IMR-90 (cell line): Measurements from ENCODE around the gene KTI12. TPM values are rescaled to one million over a fixed set of nuclear protein-coding genes. Genes with fewer than 3 reads are reported as not detected.

Experiments used
- ATAC-seq: fragments of 200-7000 bp; cut with Tn5 transposase; 2 replicates; pipeline ENCODE4 v1.9.1; 2020; ENCODE audit warnings: low read depth, mild to moderate bottlenecking, moderate library complexity
- BruUV-seq: library from RNA; stranded (reverse); fragments of 400-500 nt; replicated peaks from 2 replicates; lab custom pipeline; 2021; lab: Mats Ljungman, UMichigan
- CTCF ChIA-PET: fragments of 300-600 bp; formaldehyde crosslinking; extraction: SDS; loops from one replicate; lab custom pipeline; 2021; ENCODE audit warnings: antibody characterized with exemption; lab: Yijun Ruan, JAX
- POLR2A ChIA-PET: fragments of 300-600 bp; sonication (Branson Sonifier 250); formaldehyde crosslinking; loops from one replicate; lab custom pipeline; 2022; ENCODE audit warnings: antibody characterized with exemption; ENCODE audit not compliant: unreplicated experiment; lab: Charles Lee
- DNase-seq: peaks from one replicate; pipeline ENCODE4 v3.0.0; 2013
- H2AFZ ChIP-seq: replicated peaks from 2 replicates; pipeline ENCODE3; 2013; ENCODE audit warnings: low read length, mild to moderate bottlenecking; ENCODE audit not compliant: poor library complexity
- H2AK5ac ChIP-seq: 2 replicates; pipeline ENCODE4 v1.6.1; 2013; ENCODE audit warnings: low read depth, low read length, inconsistent platforms
- H2AK9ac ChIP-seq: replicated peaks from 2 replicates; pipeline ENCODE3; 2013; ENCODE audit warnings: mild to moderate bottlenecking, low read depth, low read length, moderate library complexity; ENCODE audit not compliant: poor library complexity
- H2BK120ac ChIP-seq: 2 replicates; pipeline ENCODE4 v1.6.1; 2013; ENCODE audit warnings: low read depth, low read length, inconsistent platforms
- H2BK15ac ChIP-seq: 3 replicates; pipeline ENCODE4 v1.6.1; 2013; ENCODE audit warnings: low read depth, low read length, inconsistent platforms
- H2BK20ac ChIP-seq: 2 replicates; pipeline ENCODE4 v1.6.1; 2013; ENCODE audit warnings: low read depth, mild to moderate bottlenecking, inconsistent platforms, low read length, moderate library complexity
- H2BK5ac ChIP-seq: 2 replicates; pipeline ENCODE4 v1.6.1; 2013; ENCODE audit warnings: mild to moderate bottlenecking, low read depth, low read length, inconsistent platforms; ENCODE audit not compliant: poor library complexity, severe bottlenecking
- H3K14ac ChIP-seq: replicated peaks from 2 replicates; pipeline ENCODE4 v1.6.1; 2013; ENCODE audit warnings: low read depth, low read length, inconsistent platforms
- H3K18ac ChIP-seq: 2 replicates; pipeline ENCODE4 v1.6.1; 2013; ENCODE audit warnings: low read depth, low read length, control low read depth
- H3K23ac ChIP-seq: 2 replicates; pipeline ENCODE4 v1.6.1; 2013; ENCODE audit warnings: low read depth, low read length, inconsistent platforms
- H3K27ac ChIP-seq: 2 replicates; pipeline ENCODE4 v1.5.1; 2013; ENCODE audit warnings: mild to moderate bottlenecking, control low read depth, low read length; ENCODE audit not compliant: insufficient read depth
- H3K27me3 ChIP-seq: 2 replicates; pipeline ENCODE4 v1.6.1; 2013; ENCODE audit warnings: low read length; ENCODE audit not compliant: control insufficient read depth, insufficient read depth
- H3K36me3 ChIP-seq: 2 replicates; pipeline ENCODE4 v1.6.1; 2013; ENCODE audit warnings: low read length, mixed read lengths; ENCODE audit not compliant: control insufficient read depth, insufficient read depth
- H3K4ac ChIP-seq: 2 replicates; pipeline ENCODE4 v1.6.1; 2013; ENCODE audit warnings: low read depth, low read length, inconsistent platforms
- H3K4me1 ChIP-seq: 2 replicates; pipeline ENCODE4 v1.6.1; 2013; ENCODE audit warnings: low read length, mixed read lengths; ENCODE audit not compliant: control insufficient read depth, insufficient read depth
- H3K4me2 ChIP-seq: 2 replicates; pipeline ENCODE4 v1.6.1; 2013; ENCODE audit warnings: low read depth, mild to moderate bottlenecking, control low read depth, low read length, moderate library complexity
- H3K4me3 ChIP-seq: 2 replicates; pipeline ENCODE4 v1.5.1; 2013; ENCODE audit warnings: low read depth, mild to moderate bottlenecking, control low read depth, low read length, moderate library complexity; ENCODE audit not compliant: insufficient read depth
- H3K56ac ChIP-seq: 2 replicates; pipeline ENCODE4 v1.6.1; 2013; ENCODE audit warnings: low read length, inconsistent platforms; ENCODE audit not compliant: insufficient read depth; ENCODE audit errors: extremely low read depth
- H3K79me1 ChIP-seq, 2 experiments: 2 replicates each; pipeline ENCODE4 v1.6.1; 2013; ENCODE audit warnings: low read length in 2 of 2, inconsistent platforms in 1 of 2, low read depth in 1 of 2
- H3K9ac ChIP-seq: 2 replicates; pipeline ENCODE4 v1.6.1; 2013; ENCODE audit warnings: low read depth, low read length, control low read depth
- H3K9me1 ChIP-seq: 2 replicates; pipeline ENCODE4 v1.6.1; 2013; ENCODE audit warnings: low read length, inconsistent platforms; ENCODE audit not compliant: insufficient read depth
- H3K9me3 ChIP-seq: 2 replicates; pipeline ENCODE4 v1.6.1; 2013; ENCODE audit warnings: low read length; ENCODE audit not compliant: control insufficient read depth, insufficient read depth
- H4K20me1 ChIP-seq: 2 replicates; pipeline ENCODE4 v1.6.1; 2013; ENCODE audit warnings: low read length, inconsistent platforms; ENCODE audit not compliant: insufficient read depth
- H4K5ac ChIP-seq: 2 replicates; pipeline ENCODE4 v1.6.1; 2013; ENCODE audit warnings: mild to moderate bottlenecking, low read depth, low read length, control low read depth
- H4K8ac ChIP-seq, 2 experiments: 2 replicates each; pipeline ENCODE4 v1.6.1; 2013; ENCODE audit warnings: low read depth in 2 of 2, low read length in 2 of 2, control low read depth in 1 of 2, inconsistent platforms in 1 of 2
- H4K91ac ChIP-seq: 2 replicates; pipeline ENCODE4 v1.6.1; 2013; ENCODE audit warnings: low read depth, low read length, inconsistent platforms; ENCODE audit not compliant: insufficient read depth
- CHD1 ChIP-seq: IDR thresholded peaks from 2 replicates; pipeline ENCODE4 v1.6.1; 2012; ENCODE audit warnings: low read depth, low read length, improper control_type of control experiment
- MAZ ChIP-seq: IDR thresholded peaks from 2 replicates; pipeline ENCODE4 v1.6.1; 2012; ENCODE audit warnings: low read depth, mild to moderate bottlenecking, low read length, improper control_type of control experiment, moderate library complexity, borderline replicate concordance
- MXI1 ChIP-seq: IDR thresholded peaks from 2 replicates; pipeline ENCODE4 v1.6.1; 2012; ENCODE audit warnings: low read depth, mild to moderate bottlenecking, low read length, moderate library complexity, borderline replicate concordance
- POLR2A ChIP-seq: IDR thresholded peaks from 2 replicates; pipeline ENCODE4 v1.6.1; 2012; ENCODE audit warnings: mild to moderate bottlenecking, low read depth, low read length
- RCOR1 ChIP-seq: IDR thresholded peaks from 2 replicates; pipeline ENCODE4 v1.6.1; 2012; ENCODE audit warnings: mild to moderate bottlenecking, low read length, improper control_type of control experiment; ENCODE audit not compliant: insufficient replicate concordance
- whole genome bisulfite sequencing, 2 experiments: methylation state at CpG; one replicate each; pipeline versions ENCODE4 v1.1.5 to v1.1.7; 2013; ENCODE audit warnings: missing lambda C conversion rate in 2 of 2; ENCODE audit not compliant: insufficient read length in 1 of 2; ENCODE audit errors: extremely low coverage in 2 of 2; 5-methylcytosine and 5-hydroxymethylcytosine counted together
- dilution Hi-C: fragments of 300-500 bp; cut with HindIII; formaldehyde crosslinking; loops from one replicate; pipeline ENCODE4 v1.14.3; 2018; ENCODE audit warnings: low sequenced_read_pairs; ENCODE audit not compliant: unreplicated experiment
- in situ Hi-C: fragments of 300-500 bp; cut with MboI; formaldehyde crosslinking; loops from 3 replicates; pipeline ENCODE4 v1.14.3; 2019; ENCODE audit warnings: low sequenced_read_pairs, inconsistent platforms, mixed read lengths
- intact Hi-C: fragments of 100-400 bp; cut with micrococcal nuclease; formaldehyde crosslinking; loops from 2 replicates; pipeline ENCODE4 v1.10.0; 2022
- polyA plus RNA-seq, 3 experiments: library from polyadenylated mRNA; depleted of rRNA; stranded (reverse); fragments of >200 nt; gene quantifications; 2 replicates each; pipeline ENCODE4 v1.2.3, GENCODE V29; 2012; ENCODE audit warnings: low replicate concordance in 1 of 3
- total RNA-seq: library from RNA; depleted of rRNA; stranded (reverse); fragments of >200 nt; gene quantifications from 2 replicates; pipeline ENCODE4 v1.2.3, GENCODE V29; 2012
- TF ChIP-seq, protein P1 (sequence below): fragments of 150-350 bp; IDR thresholded peaks from 2 replicates; pipeline ENCODE4 v1.6.1; 2017; ENCODE audit warnings: mild to moderate bottlenecking, antibody characterized with exemption, low read length, low read depth
- TF ChIP-seq, protein P2 (sequence below): conservative IDR thresholded peaks from 2 replicates; pipeline ENCODE4 v1.5.1; 2012; ENCODE audit warnings: mild to moderate bottlenecking, low read depth, low read length, improper control_type of control experiment

Gene KTI12
- total and polyA plus RNA-seq, 2 of the 4 experiments (the other 2 are of a cell fraction) = 15.2 to 16.3 TPM

DNA sequence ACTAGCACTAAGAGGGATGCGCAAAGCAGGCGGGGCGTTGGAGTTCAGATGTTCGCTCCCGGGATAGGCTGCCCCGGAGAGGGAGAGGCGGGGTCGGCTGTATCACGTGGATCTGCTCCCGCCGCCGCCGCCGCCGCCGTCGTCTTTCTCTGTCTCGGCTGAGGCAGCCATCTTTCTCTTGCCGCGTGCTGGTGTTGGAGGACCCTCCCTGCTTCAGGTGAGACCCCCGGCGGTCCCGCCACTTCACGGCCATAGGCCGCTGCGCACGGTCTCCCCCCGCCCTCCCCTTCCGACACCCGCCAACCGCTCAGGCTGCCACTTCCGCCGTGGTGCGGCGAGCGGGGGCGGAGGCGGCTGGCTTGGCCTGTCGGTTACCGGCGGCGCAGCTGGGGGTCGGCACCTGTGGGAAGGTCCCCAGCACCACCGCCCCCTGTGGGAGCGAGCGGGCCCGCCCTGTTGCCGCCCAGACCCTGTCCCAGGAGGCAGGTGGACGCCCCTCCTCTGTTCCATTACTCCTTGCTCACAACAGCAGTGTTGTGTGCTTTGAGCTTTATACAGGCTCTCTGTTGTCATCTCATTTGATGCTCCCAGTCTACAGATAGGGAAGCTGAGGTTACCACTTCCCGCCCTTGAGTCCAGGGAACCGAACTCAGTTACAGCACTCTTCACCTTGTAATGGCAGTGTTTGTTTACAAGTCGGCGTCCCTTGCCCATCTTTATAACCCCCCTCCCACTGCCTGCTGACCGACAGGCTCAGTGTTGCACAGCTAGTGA is 22.7 kb upstream of the KTI12 start, which contains the start of gene BTF3L4:
BTF3L4 (plus strand) TSS at position 133 of the 774 bp plus-strand sequence. CDS start 3,553 bp downstream, outside the sequence.
- Histone ChIP-seq H4K91ac (peak within 1 kb of the TSS; percentile 96), H4K8ac (peak within 1 kb of the TSS; percentile 88 to 97), H2BK5ac (peak within 1 kb of the TSS; percentile 92), H3K9ac (peak within 1 kb of the TSS; percentile 88), H2BK120ac (peak within 1 kb of the TSS; percentile 87), H3K4me2 (peak within 1 kb of the TSS; percentile 89), H3K4ac (peak within 1 kb of the TSS; percentile 97), H3K56ac (peak within 1 kb of the TSS; percentile 98), H2AK9ac (peak within 1 kb of the TSS; percentile 99), H3K4me1 (peaks cover 4% of the 10 kb centered on the region; the same call in 1 of the 2 replicates), H3K9me1 (no peaks in the 10 kb centered on the region), H4K5ac (peak within 1 kb of the TSS; percentile 85), H3K4me3 (peak within 1 kb of the TSS; percentile 84), H3K27me3 (no peaks in the 10 kb centered on the region), H3K18ac (peak within 1 kb of the TSS; percentile 70), H2AFZ (peak within 1 kb of the TSS; percentile 93), H2AK5ac (peak within 1 kb of the TSS; percentile 97), H3K23ac (peak within 1 kb of the TSS; percentile 97), H2BK20ac (peak within 1 kb of the TSS; percentile 75), H3K9me3 (no peaks in the 10 kb centered on the region), H3K36me3 (peaks cover 13% of the 10 kb centered on the region), H2BK15ac (peak within 1 kb of the TSS; percentile 78), H3K79me1 (peaks cover 30 to 69% of the 10 kb centered on the region in 2 experiments), H3K27ac (peak within 1 kb of the TSS; percentile 94), H3K14ac (peak within 1 kb of the TSS; percentile 96), H4K20me1 (peaks cover 20% of the 10 kb centered on the region; the same call in 1 of the 2 replicates)
- ATAC-seq (peak; percentile 90), DNase-seq (peak; percentile 89)
- WGBS, 2 experiments = 0% methylated on average over 38 of the region's 54 CpGs; no CpG with 5 or more reads in 1 of the 2 experiments
- ChIA-PET CTCF (no interaction called here), POLR2A (interaction anchor here (0.6 kb wide), 1 partner anchor 76 kb away, joined by 3 read pairs; no protein-coding TSS in a partner anchor)
- intact Hi-C loops = loop anchor here (2.0 kb wide), 2 partner anchors 54 to 160 kb away; no protein-coding TSS in a partner anchor
- in situ Hi-C loops = no loop called here
- dilution Hi-C loops = no loop called here
- TF ChIP-seq CHD1 (0 out of 2 replicates have a peak, but pooled peaks have one; percentile 34), MXI1 (peak; percentile 64; the same call in 1 of the 2 replicates), RCOR1 (peak; percentile 80), MAZ (no peak), POLR2A (peak; percentile 37; the same call in 1 of the 2 replicates)
- TF ChIP-seq, protein P1, sequence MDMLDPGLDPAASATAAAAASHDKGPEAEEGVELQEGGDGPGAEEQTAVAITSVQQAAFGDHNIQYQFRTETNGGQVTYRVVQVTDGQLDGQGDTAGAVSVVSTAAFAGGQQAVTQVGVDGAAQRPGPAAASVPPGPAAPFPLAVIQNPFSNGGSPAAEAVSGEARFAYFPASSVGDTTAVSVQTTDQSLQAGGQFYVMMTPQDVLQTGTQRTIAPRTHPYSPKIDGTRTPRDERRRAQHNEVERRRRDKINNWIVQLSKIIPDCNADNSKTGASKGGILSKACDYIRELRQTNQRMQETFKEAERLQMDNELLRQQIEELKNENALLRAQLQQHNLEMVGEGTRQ = peak; percentile 74
- TF ChIP-seq, protein P2, sequence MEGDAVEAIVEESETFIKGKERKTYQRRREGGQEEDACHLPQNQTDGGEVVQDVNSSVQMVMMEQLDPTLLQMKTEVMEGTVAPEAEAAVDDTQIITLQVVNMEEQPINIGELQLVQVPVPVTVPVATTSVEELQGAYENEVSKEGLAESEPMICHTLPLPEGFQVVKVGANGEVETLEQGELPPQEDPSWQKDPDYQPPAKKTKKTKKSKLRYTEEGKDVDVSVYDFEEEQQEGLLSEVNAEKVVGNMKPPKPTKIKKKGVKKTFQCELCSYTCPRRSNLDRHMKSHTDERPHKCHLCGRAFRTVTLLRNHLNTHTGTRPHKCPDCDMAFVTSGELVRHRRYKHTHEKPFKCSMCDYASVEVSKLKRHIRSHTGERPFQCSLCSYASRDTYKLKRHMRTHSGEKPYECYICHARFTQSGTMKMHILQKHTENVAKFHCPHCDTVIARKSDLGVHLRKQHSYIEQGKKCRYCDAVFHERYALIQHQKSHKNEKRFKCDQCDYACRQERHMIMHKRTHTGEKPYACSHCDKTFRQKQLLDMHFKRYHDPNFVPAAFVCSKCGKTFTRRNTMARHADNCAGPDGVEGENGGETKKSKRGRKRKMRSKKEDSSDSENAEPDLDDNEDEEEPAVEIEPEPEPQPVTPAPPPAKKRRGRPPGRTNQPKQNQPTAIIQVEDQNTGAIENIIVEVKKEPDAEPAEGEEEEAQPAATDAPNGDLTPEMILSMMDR = no peak
- no TSS peak for BruUV-seq
